CD4-positive, CD25-positive, alpha-beta regulatory T cell (primary cell): Measurements from ENCODE around the gene ADGRA1. TPM values are rescaled to one million over a fixed set of nuclear protein-coding genes. Genes with fewer than 3 reads are reported as not detected.
"Not testable (repeated sequence)": the region's sequence is repeated elsewhere in the genome, so short reads cannot be mapped to it uniquely, and the experiment has no call there.

Experiments used
- ATAC-seq, 2 donors: fragments of 150-1000 bp; cut with Tn5 transposase; one replicate each; pipeline ENCODE4 v1.10.0; 2021; ENCODE audit warnings: low read depth in 2 of 2, moderate number of reproducible peaks in 2 of 2, moderate library complexity in 1 of 2
- DNase-seq, 3 donors: peaks; one replicate each; pipeline versions ENCODE4 v3.0.0 to v3.0.0-alpha.2; 2012 to 2022; ENCODE audit warnings: mixed read lengths in 1 of 3
- H3K27ac ChIP-seq: one replicate; pipeline ENCODE4 v1.7.0; 2013; ENCODE audit warnings: mild to moderate bottlenecking, low read length; ENCODE audit not compliant: insufficient read depth, poor library complexity, severe bottlenecking
- H3K27me3 ChIP-seq: one replicate; pipeline ENCODE4 v1.7.0; 2013; ENCODE audit warnings: low read length; ENCODE audit not compliant: control insufficient read depth, insufficient read depth
- H3K36me3 ChIP-seq: one replicate; pipeline ENCODE4 v1.7.0; 2013; ENCODE audit warnings: mild to moderate bottlenecking, low read length, moderate library complexity; ENCODE audit not compliant: control insufficient read depth, insufficient read depth
- H3K4me1 ChIP-seq: 2 replicates; pipeline ENCODE4 v1.7.0; 2013; ENCODE audit warnings: mild to moderate bottlenecking, low read length; ENCODE audit not compliant: insufficient read depth, control insufficient read depth, poor library complexity, severe bottlenecking
- H3K4me3 ChIP-seq: one replicate; pipeline ENCODE4 v1.7.0; 2013; ENCODE audit warnings: low read depth, mild to moderate bottlenecking, low read length, moderate library complexity
- H3K9me3 ChIP-seq, 2 experiments: 1 replicate in 1 of 2; 2 replicates in 1 of 2; pipeline ENCODE4 v1.7.0; 2013; ENCODE audit warnings: low read length in 2 of 2, mild to moderate bottlenecking in 1 of 2, moderate library complexity in 1 of 2; ENCODE audit not compliant: control insufficient read depth in 2 of 2
- H3K27ac Mint-ChIP-seq, 3 donors: one replicate each; pipeline ENCODE4 v1.8.0; 2020 to 2022; ENCODE audit warnings: mild to moderate bottlenecking in 3 of 3, mixed read lengths in 3 of 3, moderate library complexity in 2 of 3
- H3K27me3 Mint-ChIP-seq: one replicate; pipeline ENCODE4 v1.8.0; 2022; ENCODE audit warnings: mild to moderate bottlenecking, mixed read lengths
- H3K36me3 Mint-ChIP-seq: one replicate; pipeline ENCODE4 v1.8.0; 2020; ENCODE audit warnings: mixed read lengths
- H3K4me1 Mint-ChIP-seq, 4 donors: one replicate each; pipeline ENCODE4 v1.8.0; 2020 to 2022; ENCODE audit warnings: mixed read lengths in 4 of 4, mild to moderate bottlenecking in 1 of 4
- H3K4me3 Mint-ChIP-seq, 4 donors: one replicate each; pipeline ENCODE4 v1.8.0; 2020 to 2022; ENCODE audit warnings: mild to moderate bottlenecking in 4 of 4, mixed read lengths in 4 of 4, moderate library complexity in 3 of 4
- H3K9me3 Mint-ChIP-seq, 7 donors: one replicate each; pipeline ENCODE4 v1.8.0; 2020 to 2022; ENCODE audit warnings: mixed read lengths in 7 of 7, mild to moderate bottlenecking in 3 of 7, moderate library complexity in 2 of 7
- polyA plus RNA-seq, 4 donors: library from polyadenylated mRNA; unstranded; fragments of 300-500 nt; fragmentation: Illumina TruSeq; gene quantifications; one replicate each; pipeline ENCODE4 v1.2.3, GENCODE V29; 2021
- total RNA-seq: library from RNA; stranded (reverse); gene quantifications from one replicate; pipeline ENCODE4 v1.2.3, GENCODE V29; 2022

ADGRA1 gene
- total and polyA plus RNA-seq, 5 donors from 2014 or later, result not detected

DNA sequence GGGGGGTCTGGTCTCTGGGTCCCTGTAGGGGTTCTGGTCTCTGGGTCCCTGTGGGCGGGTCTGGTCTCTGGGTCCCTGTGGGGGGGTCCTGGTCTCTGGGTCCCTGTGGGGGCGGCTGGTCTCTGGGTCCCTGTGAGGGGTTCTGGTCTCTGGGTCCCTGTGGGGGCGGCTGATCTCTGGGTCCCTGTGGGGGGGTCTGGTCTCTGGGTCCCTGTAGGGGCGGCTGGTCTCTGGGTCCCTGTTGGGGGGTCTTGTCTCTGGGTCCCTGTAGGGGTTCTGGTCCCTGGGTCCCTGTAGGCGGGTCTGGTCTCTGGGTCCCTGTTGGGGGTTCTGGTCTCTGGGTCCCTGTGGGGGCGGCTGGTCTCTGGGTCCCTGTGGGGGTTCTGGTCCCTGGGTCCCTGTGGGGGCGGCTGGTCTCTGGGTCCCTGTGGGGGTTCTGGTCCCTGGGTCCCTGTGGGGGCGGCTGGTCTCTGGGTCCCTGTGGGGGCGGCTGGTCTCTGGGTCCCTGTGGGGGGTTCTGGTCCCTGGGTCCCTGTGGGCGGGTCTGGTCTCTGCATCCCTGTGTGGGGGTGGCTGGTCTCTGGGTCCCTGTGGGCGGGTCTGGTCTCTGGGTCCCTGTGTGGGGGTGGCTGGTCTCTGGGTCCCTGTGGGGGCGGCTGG lies 49.9 kb downstream of the ADGRA1 start:
- H3K9me3 Mint-ChIP-seq, DNase-seq, H3K9me3 ChIP-seq, H3K4me3 Mint-ChIP-seq, H3K4me1 ChIP-seq, H3K36me3 Mint-ChIP-seq, H3K27ac Mint-ChIP-seq, H3K27ac ChIP-seq, H3K36me3 ChIP-seq, H3K4me3 ChIP-seq, H3K4me1 Mint-ChIP-seq, ATAC-seq, H3K27me3 ChIP-seq, H3K27me3 Mint-ChIP-seq: not testable (repeated sequence)

GRCh38 chr10:133139551-133140065 lies 51.9 kb downstream of the ADGRA1 start:
- H3K27me3 ChIP-seq, result no peaks in the 10 kb centered on the region
- ATAC-seq (no peak), DNase-seq (no peak)
- H3K36me3 ChIP-seq, result no peaks in the 10 kb centered on the region
- H3K4me1 ChIP-seq, result no peaks in the 10 kb centered on the region
- peaks cover 0 to 8% (median 5%) of the 10 kb centered on the region in 4 donors for H3K4me1 Mint-ChIP-seq
- no peaks in the 10 kb centered on the region for H3K9me3 ChIP-seq
- H3K27ac Mint-ChIP-seq, result no peak overlapping the region
- H3K4me3 Mint-ChIP-seq, result no peak overlapping the region
- H3K4me3 ChIP-seq, result no peak overlapping the region
- peaks cover 6% of the 10 kb centered on the region for H3K27me3 Mint-ChIP-seq
- H3K9me3 Mint-ChIP-seq, result peaks cover 0 to 1% (median 0%) of the 10 kb centered on the region in 7 donors
- no peaks in the 10 kb centered on the region for H3K36me3 Mint-ChIP-seq
- H3K27ac ChIP-seq, result no peak overlapping the region

GRCh38 chr10:133140417-133141143 lies 52.9 kb downstream of the ADGRA1 start:
- Mint-ChIP-seq H3K4me1 (peaks cover 0 to 8% (median 5%) of the 10 kb centered on the region in 4 donors), H3K36me3 (no peaks in the 10 kb centered on the region), H3K27me3 (peaks cover 13% of the 10 kb centered on the region), H3K4me3 (no peak overlapping the region), H3K27ac (no peak overlapping the region), H3K9me3 (peaks cover 0 to 2% (median 0%) of the 10 kb centered on the region in 7 donors)
- no peak for DNase-seq
- Histone ChIP-seq H3K27me3 (no peaks in the 10 kb centered on the region), H3K4me3 (no peak overlapping the region), H3K36me3 (no peaks in the 10 kb centered on the region), H3K27ac (no peak overlapping the region), H3K9me3 (no peaks in the 10 kb centered on the region), H3K4me1 (no peaks in the 10 kb centered on the region)
- ATAC-seq, result no peak

GRCh38 chr10:133141144-133141957 lies 53.6 kb downstream of the ADGRA1 start:
- ATAC-seq, result no peak
- Histone ChIP-seq H3K9me3 (no peaks in the 10 kb centered on the region), H3K36me3 (no peaks in the 10 kb centered on the region), H3K4me3 (no peak overlapping the region), H3K27me3 (no peaks in the 10 kb centered on the region), H3K4me1 (no peaks in the 10 kb centered on the region), H3K27ac (no peak overlapping the region)
- Mint-ChIP-seq H3K36me3 (no peaks in the 10 kb centered on the region), H3K27me3 (peaks cover 14% of the 10 kb centered on the region), H3K4me3 (no peak overlapping the region), H3K27ac (no peak overlapping the region), H3K9me3 (peaks cover 0 to 2% (median 0%) of the 10 kb centered on the region in 7 donors), H3K4me1 (peaks cover 0 to 8% (median 5%) of the 10 kb centered on the region in 4 donors)
- DNase-seq, result no peak

DNA sequence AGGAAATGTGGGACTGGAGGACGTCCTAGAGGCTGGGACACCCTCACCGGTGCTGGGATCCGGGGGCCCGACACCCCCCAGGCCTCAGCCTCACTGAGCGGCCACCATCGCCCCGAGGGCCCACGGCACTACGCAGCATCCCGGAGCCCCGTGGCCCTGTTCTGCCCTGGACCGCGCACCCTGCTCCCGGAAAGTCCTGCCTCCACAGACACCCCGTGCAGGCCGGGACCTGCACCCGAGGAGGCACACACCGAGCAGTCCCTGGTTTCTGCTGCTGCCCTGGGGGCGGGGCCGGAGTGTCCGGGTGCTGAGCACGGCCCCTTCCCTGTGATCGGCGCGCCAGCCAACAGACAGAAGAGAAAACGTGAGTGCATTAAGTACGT lies 54.2 kb downstream of the ADGRA1 start:
- Histone ChIP-seq H3K27me3 (peaks cover 2% of the 10 kb centered on the region), H3K9me3 (peaks cover under 1 to 2% of the 10 kb centered on the region in 2 experiments), H3K4me3 (no peak overlapping the region), H3K4me1 (no peaks in the 10 kb centered on the region), H3K36me3 (no peaks in the 10 kb centered on the region), H3K27ac (no peak overlapping the region)
- H3K4me1 Mint-ChIP-seq, result peaks cover 0 to 8% (median 5%) of the 10 kb centered on the region in 4 donors
- H3K9me3 Mint-ChIP-seq, result peaks cover 0 to 2% (median 0%) of the 10 kb centered on the region in 7 donors
- no peaks in the 10 kb centered on the region for H3K36me3 Mint-ChIP-seq
- H3K27me3 Mint-ChIP-seq, result peaks cover 14% of the 10 kb centered on the region
- no peak overlapping the region for H3K4me3 Mint-ChIP-seq
- DNase-seq, result no peak
- H3K27ac Mint-ChIP-seq, result no peak overlapping the region
- ATAC-seq, result no peak

DNA sequence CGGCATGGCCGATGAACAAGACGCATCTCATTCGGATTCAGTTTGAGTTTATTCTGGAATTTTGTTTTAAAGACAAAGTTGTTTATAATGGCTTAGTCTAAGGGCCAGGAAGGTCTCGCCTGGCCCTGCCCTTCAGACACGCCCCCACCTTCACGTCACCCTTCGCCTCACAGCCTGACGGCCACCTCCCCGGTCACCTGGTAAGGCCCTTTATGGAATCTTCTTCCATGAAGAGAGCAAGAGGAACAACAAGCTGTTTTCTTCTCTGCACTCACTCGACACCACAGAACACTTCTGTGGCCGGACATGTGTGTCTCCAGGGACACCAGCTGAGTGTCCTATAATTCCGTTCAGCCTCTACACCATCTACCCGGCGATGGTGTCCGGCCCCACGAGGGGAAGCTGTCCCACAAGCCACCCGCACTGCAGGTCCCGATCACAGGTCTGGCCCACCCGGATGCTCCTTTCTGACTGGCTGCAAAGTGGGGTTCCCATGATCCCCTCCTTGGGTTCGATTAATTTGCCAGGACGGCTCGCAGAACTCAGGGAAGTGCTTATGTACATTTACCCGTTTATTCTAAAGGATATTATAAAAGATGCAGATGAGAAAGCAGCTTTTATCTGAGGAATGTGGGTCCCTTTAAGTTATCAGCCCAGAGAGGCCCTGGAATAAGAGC lies 54.9 kb downstream of the ADGRA1 start:
- H3K36me3 Mint-ChIP-seq, result no peaks in the 10 kb centered on the region
- H3K27ac Mint-ChIP-seq, result no peak overlapping the region
- DNase-seq (no peak), ATAC-seq (no peak)
- peaks cover 2% of the 10 kb centered on the region for H3K27me3 ChIP-seq
- H3K4me3 Mint-ChIP-seq, result no peak overlapping the region
- H3K9me3 ChIP-seq, result peaks cover 4 to 5% of the 10 kb centered on the region in 2 experiments
- H3K9me3 Mint-ChIP-seq, result peaks cover 0 to 5% (median 2%) of the 10 kb centered on the region in 7 donors
- H3K4me1 Mint-ChIP-seq, result peaks cover 0 to 8% (median 5%) of the 10 kb centered on the region in 4 donors
- H3K27ac ChIP-seq, result no peak overlapping the region
- peaks cover 20% of the 10 kb centered on the region for H3K27me3 Mint-ChIP-seq
- H3K4me3 ChIP-seq, result no peak overlapping the region
- H3K36me3 ChIP-seq, result no peaks in the 10 kb centered on the region
- H3K4me1 ChIP-seq, result no peaks in the 10 kb centered on the region

GRCh38 chr10:133143200-133143533 lies 55.4 kb downstream of the ADGRA1 start:
- H3K27ac Mint-ChIP-seq, result no peak overlapping the region
- H3K36me3 Mint-ChIP-seq, result no peaks in the 10 kb centered on the region
- peaks cover 0 to 8% (median 5%) of the 10 kb centered on the region in 4 donors for H3K4me1 Mint-ChIP-seq
- H3K27me3 Mint-ChIP-seq, result peaks cover 20% of the 10 kb centered on the region
- Histone ChIP-seq H3K36me3 (no peaks in the 10 kb centered on the region), H3K4me3 (no peak overlapping the region), H3K4me1 (no peaks in the 10 kb centered on the region), H3K27me3 (peaks cover 3% of the 10 kb centered on the region), H3K27ac (no peak overlapping the region), H3K9me3 (peaks cover 5 to 8% of the 10 kb centered on the region in 2 experiments)
- peaks cover 0 to 5% (median 2%) of the 10 kb centered on the region in 7 donors for H3K9me3 Mint-ChIP-seq
- ATAC-seq, result no peak
- DNase-seq, result no peak
- no peak overlapping the region for H3K4me3 Mint-ChIP-seq
